GM20431 (cell line): ENCODE measurements around the gene PRKCE.

Source experiments
- in situ Hi-C: fragments of 300-500 bp; cut with MseI, MboI; formaldehyde crosslinking; loops from one replicate; pipeline ENCODE4 v1.15.0; 2020; ENCODE audit warnings: low sequenced_read_pairs; ENCODE audit not compliant: unreplicated experiment

PRKCE gene

DNA sequence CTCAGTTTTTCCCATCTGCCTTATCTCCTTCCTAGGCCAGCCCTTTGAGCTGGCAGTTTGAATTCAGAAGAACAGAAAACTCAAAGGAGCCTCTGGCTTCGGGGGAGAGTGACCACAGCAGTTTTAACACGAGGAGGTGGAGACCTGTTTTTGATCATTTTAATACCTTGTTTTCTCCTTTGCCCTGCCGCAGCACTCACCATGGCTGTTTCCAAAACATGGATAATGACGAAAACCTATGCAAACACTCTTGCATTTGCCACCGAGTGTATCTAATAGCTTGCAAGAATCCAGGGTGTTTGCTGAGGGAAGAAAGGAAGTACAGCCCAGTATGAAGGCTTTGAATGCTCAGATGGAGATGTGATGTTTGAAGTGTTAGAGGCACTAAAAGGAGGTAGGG, 167.1 kb downstream of the PRKCE start:
- in situ Hi-C loops = no loop called here

DNA sequence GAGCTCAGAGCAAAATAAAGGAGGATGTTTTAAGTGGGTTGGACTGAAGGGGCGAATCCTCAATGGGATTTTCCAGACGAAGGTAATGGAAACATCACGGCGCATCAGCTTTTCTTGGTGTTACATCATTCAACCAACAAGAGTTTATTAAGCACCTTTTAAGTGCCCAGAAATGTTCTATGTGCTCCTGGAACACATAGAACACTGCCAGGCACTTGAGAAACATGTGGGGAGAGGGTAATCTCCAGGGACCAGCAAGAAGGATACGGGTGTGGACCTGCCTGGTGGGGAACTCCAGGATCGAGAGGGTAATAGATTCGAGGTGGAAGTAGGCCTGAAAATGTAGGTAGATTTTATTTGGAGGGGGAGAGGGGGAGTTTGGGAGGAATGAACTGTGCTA, 168.6 kb downstream of the PRKCE start:
- in situ Hi-C loops = no loop called here

DNA sequence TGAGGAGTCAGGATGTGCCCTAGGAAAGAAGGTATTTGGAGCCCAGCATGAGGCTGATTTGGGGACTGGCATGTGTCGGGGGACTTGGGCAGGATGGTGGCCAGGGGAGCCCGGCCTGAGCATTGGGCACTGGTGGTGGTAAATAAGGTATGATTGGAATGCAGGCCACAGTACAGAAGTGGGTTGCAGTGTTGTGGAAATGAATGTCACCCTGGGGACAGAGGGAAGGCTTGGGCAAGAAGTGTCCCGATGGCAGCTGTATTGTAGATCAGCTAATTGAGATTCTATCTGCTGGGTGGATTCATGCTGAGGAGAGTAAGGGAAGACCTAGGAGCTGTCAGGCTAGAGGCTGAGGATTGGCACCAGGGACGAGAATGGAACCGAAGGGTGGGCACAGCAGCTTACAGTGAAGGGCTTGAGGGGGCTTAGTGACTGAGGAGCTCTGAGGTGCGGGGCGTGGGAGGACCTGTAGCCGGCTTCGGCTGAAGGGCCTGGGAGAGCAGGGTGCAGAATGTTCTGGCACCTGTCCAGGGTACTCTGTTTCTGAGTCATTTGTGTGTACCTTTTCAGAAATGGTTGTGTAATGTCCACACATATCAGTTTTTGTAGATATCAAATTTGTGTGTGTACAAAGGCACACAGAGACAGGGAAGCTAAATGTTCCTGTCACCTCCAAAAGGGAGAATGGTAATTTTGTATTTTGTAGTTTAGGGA, 170.2 kb downstream of the PRKCE start:
- in situ Hi-C loops = no loop called here

DNA sequence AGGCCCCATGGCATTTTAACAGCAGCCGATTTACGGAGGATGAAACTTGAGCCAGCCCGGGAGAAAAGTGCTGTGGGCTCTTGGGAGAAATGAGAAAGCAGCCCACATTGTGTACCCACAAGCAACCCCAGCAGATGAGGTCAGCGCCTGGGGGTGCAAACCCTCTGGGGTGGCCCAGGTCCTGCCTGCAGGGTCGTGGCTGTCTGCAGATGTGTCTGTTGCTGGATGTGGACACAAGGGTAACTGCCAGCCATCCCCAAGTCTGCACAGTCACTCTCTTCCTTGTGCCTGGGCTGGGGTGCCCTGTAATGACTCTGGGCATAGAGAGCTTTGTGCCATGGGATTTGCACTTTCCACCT, 170.8 kb downstream of the PRKCE start:
- in situ Hi-C loops = no loop called here

DNA sequence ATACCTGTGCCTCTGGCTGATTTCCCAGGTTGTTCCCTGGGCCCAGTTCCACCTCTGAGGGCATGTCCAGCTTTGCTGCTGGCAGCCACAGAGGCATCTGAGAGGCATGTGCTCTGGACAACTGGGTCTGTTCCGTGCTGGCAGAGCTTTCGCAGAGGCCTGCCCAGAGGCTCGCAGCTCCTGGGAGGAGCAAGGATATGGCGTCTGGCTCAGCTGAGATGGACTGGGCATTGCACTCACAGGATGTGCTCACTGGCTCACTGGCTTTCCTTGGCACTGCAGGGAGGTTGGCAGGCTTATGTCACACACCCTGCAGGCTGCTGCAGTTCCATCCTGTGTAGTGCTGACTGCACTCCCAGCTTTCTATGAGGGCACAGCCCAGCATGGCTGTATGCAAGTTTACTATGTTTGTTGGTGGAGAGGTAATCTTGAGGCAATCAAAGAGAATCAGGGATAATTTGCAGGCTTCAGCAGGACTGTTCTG, 172.3 kb downstream of the PRKCE start:
- in situ Hi-C loops = no loop called here

DNA sequence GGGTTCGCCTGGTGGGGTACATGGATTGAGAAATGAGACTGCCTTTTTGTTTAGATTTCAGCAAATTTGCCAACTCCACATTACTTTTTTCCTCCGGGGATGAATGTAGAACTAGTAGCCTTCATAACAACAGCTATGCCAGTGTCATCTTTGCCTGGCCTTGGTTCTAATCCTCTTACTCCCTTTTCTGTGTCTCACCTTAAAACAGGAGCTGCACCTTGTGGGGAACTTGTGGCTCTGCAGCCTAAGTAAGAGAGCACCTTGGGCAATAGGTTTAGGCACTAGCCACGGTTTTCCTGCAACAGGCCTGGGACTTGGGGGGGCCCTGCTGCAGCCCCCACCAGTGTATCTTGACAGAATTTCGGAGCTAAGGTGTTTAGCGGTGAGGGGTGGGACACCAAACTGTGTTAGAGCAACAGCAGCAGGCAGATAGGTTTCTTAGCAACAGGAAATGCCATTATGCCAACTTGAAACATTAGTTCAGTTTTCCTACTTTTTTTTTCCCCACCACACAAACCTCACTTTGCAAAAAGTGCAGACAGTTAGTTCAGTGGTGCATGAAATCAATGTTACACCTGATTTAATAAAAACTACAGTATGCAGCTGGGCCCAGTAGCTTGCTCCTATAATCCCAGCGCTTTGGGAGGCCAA, 173.7 kb downstream of the PRKCE start:
- in situ Hi-C loops = no loop called here

DNA sequence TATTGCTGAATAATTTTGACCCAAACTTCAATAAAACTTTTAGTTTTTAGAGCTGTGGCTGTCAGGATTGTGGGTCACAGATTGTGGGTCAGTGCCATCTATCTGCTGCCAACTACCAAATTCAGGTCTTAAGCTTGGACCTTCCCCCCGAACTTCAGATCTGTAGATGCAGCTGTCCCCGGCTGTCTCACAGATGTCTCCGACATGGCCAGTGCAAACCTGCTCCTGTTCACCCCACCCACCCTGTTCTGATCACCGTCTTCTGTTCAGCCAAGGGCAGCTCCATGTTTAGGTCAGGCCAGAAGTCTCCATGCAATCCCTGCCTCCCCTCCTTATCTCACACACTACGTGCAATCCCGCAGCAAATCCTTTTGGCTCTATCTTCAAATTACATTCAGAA, 175.0 kb downstream of the PRKCE start:
- in situ Hi-C loops = no loop called here

DNA sequence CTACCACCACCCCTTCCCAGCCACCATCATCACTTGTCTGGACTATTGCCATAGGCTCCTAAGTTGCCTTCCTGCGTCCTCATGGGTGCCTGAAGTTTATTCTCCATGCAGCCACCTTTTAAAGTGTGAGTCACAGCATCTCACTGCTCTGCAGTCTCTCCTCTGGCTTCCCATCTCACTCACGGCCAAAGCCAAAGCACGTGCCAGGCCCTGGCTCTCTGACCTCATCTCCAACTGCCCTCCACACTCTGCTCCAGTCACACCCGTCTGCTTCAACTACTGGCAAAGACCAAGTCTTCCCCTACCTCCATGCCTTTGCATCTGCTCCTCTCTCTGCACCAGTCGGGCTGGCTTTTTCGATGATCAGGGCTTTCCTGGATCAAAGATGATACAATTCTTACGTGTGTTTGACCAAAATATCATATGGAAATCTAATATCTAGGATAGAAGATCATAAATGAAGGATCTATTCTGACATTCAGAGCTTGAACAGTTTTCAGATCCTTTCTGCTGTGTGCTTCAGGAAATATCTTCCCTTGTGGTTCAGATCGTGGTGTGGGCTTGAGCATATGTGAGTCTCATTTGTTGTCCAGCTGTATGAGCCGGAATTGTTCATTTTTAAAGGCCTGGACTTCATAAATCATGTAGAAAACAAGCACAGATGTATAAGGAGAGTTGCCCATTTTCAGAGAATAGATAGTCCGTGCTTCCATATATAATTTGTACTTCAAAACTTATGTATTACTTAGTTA, 175.6 kb downstream of the PRKCE start:
- in situ Hi-C loops = no loop called here

DNA sequence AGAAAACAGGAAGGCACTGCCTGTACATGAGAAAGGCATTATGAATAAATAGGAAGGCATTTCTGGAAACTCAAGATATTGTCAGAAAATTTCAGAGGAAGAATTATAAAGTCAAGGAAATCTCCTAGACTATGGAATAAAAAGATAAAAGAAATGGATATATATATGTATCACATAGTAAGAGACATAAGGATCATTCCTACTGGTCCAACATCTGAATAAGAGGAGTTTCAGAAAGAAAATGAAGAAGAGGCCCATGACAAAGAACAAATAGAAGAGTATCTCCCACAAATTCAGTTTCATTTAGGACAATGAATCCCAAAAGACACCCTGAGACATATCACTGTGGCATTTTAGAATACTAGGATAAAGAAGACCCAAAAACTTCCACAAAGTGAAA, 178.8 kb downstream of the PRKCE start:
- in situ Hi-C loops = no loop called here

DNA sequence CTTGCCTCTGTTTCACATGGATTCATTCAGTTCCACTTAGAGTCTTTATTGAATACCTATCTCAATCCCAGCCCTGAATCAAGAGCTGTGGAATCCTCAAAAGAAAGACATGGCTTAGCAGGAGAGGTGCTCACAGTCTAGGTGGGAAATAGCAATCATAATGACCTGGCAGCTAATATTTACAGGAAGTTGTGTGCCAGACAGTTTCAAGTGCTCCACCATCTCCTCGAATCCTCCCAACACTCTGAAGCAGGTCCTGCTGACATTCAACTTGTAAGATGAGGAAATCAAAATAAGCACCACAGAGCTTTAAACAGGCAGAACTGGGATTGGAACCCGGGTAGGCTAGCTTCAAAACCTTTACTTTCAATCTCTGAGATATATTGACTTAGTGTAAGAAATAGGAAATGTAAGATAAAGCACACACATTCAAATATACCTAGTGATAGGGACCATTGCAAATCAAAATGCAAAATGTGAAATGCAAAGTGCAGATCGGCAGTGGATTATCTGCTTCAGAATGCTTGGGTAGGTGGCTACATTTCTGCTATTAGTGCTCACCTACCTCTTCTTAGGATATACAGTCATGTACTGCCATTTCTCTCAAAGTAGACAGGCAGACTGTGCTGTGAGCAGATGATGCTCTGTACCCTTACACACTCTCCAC, 182.0 kb downstream of the PRKCE start:
- in situ Hi-C loops = no loop called here

DNA sequence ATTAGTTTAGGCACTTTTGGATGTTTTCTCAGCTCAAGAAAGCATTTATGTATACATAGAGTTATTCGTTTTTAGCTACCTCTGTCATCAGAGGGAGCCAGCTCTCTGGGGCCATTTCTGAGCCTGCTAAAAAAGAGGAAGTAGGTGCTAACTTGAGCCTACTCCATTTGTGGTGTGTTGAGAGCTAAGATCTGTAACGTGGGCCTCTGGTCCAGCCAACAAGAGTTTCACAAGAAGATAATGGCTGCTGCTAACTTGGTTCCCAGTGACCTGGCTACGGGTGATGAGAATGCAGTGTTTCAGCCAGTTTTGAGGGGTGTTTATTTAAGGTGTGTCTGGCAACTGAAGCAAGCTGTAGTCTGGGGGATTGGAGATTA, 182.5 kb downstream of the PRKCE start:
- in situ Hi-C loops = no loop called here

DNA sequence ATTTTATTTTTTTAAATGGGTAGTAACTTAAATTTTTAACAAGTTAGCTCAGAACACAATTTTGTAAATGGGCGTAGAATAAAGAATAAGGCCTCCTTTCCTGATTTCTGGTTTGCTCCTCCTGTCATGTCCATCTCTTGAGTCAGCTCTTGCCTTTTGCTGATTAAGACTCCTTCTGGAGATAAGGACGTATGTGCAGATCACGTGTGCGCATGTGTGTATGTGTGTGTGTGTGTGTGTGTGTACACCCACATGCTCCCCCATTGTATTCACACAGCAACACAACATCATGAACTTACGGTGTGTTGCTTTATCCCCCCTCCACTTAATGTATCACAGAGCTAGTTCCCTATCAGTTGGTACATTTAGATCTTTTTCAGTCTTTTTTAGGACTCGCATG, 182.9 kb downstream of the PRKCE start:
- in situ Hi-C loops = no loop called here

DNA sequence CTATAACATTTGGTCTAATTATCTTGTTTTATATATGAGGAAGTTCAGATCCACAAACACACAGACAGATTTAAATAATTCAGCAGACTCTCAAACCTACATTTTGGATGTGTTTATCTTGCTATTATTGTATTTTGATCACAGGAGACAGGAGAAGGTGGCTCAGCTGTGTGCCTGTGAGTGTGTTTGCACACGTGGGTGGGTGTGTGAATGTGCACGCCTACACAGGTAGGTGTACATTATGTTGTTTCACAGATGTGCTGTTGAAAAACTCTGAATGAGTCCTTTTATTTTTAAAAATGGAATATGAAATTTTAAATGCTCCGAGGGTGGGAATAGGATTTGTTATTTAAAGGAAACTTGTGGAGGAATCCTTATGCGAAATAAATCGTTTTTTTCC, 183.4 kb downstream of the PRKCE start:
- in situ Hi-C loops = no loop called here

DNA sequence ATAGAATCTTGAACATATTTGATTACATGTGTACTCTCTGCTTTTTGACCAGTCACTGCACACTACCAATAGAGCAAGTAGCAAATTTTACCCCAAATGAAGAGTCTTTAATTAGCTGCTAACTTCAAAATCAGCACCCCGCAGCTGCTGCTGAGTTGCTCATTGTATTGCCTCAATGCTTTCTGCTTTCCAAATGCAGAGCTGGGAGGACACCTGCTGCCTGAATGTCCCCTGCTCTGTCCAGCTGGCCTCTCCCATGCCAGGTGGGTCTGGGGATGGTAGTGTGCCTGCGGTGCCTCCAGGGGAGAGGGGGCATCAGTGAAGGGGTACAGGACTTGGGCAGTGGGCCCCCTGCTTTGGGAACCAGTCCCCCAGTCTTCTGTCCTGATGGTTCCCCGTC, 184.8 kb downstream of the PRKCE start:
- in situ Hi-C loops = no loop called here

DNA sequence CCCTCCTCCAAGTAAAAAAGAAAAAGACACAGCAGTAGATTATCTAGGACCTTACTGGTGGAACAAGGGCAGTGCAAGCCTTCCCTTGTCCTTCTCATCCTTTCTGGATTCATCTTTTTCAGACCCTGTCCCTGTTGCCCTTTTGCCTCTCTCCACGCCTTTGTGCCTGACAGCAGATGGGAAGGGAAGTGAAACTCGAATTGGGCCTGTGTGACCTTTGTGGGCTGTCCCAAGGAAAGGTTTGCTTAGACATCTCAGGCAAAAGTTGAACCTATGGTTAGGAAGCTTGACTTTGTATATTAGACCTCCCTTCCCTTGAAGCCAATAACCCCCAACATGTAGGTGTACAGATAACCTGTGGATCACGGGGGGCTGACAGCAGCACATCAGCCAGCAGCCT, 185.3 kb downstream of the PRKCE start:
- in situ Hi-C loops = no loop called here

DNA sequence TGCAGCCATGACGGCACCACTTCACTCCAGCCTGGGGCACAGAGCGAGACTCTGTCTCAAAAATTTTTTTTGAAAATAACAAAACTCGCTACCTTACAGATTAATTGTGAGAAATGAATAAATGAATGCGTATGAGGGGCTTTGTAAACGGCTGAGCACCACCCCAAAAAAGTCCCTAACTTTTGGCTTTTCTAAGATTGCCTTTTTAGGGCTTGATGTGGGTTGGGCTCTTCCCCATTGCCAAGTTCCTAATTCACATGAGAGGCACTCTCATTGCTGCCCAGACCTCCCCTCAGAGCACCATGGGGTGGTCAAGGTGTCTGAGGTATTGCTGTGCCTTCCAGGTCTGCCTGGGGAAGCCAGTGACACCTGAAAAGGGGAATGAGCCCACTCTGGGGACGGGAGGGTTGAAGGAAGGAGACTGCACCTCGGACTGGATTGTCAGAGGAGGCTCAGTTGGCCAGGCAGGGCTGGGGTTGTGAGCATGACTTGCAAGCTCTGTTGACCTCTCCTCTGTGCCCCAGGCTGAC, 186.4 kb downstream of the PRKCE start:
- in situ Hi-C loops = no loop called here

DNA sequence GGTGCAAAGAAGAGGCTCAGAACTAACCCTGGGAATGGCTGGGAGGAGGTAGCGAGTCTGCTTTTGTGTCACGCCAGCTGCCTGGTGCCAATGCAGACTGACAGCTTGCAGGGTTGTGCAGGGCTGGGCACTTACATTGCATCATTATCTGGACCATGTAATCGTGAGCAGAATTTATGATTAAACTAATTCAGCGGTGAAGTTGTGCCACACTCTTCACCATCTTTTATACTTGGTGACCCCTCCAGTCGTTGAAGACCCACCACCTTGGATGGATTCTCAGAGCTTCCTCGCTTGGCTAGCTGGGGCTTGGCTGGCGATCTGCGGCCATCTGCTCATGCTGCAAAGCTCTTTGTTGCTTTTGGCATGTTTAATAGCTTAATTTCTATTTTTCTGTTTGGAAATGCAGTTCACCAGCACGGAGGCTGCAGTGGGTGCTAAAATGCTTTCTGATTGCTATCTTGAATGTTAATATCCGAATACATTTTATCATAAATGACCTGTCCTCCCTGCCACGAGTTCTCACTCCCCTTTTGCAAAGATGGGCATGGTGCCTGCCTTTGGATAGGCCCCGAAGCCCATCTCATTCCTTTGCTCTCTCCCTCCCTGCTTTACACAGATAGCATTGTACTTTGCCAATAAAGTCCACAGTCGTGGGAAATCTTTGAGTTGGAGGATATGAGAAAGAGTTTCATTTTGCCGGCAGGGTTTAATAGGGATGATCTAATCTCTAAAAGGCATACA, 188.2 kb downstream of the PRKCE start:
- in situ Hi-C loops = no loop called here

DNA sequence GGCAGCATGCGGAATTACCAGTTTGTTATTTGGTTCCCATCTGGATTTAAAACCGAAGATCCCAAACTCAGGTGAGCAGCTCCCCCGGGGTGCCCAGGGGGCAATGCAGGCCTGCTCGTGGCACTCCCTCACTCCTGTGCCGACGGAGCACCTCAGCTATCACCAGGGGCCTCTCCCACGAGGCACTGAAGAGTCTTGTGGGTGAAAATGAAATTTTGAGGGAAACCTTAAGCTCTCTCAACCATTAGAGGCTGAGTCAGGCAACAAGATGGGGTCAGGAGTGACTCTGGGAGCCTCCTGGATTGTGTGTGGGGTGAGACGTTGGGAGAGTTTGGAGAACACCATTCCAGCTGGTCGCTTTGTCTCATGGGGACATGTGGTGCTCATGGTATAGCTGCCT, 189.0 kb downstream of the PRKCE start:
- in situ Hi-C loops = no loop called here

DNA sequence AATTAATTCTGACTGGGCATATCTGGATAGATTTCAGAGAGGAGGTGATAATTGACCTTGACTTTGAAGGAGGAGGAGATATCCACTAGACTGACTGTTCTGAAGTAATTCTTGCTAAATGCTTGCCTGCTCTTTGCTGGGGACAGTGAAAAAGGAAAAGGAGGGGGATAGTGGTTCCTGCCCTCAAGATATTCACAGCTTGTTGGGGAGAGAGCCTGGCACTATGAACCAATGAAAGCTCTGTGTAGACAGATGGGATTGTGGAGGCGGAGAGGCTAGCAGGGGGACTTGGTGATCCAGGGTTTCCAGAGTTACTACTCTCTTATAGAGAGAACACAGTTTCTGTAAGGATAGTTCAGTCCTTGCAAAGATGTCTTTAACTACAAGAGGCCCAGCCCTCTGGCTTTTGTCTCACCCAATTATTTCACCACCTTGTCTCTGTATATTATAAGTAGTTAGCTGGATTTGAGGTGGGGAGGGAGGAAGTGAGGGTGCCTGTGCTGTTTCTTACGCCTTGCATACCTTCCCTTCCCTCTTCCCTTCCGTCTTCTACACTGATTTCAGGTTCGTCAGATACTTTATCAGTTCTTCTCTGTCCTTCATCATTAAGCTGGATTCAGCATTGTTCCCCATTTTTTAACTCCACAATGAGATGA, 190.4 kb downstream of the PRKCE start:
- in situ Hi-C loops = no loop called here
